SIG-M5 treated with dmso at 0.1 percent for 504 hours (cell line): ENCODE data around the gene TMEM108.

Source experiments
- DNase-seq: peaks from one replicate; lab custom pipeline; 2025; ENCODE audit not compliant: unreplicated experiment; lab: John Stamatoyannopoulos, UW

Gene TMEM108

DNA sequence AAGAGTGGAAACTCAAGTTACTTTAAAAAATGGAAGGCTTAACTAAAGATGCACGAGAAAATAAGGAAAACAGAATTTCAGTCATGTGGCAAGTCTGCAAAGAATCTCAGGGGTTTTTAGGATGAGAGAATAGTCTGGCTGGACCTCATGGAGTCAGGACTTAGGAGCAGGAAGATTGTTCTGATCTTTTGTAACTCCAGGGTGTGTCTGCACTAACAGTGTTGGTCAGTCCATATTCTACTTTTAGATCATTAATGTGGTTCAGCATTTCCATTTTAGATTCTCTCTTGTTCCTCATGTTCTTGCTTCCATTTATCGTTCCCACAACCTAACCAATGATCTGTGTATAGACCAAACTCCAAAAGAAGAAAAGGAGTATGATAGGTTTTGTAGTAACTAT lies 15.3 kb downstream of the TMEM108 start:
- DNase-seq, result no peak

DNA sequence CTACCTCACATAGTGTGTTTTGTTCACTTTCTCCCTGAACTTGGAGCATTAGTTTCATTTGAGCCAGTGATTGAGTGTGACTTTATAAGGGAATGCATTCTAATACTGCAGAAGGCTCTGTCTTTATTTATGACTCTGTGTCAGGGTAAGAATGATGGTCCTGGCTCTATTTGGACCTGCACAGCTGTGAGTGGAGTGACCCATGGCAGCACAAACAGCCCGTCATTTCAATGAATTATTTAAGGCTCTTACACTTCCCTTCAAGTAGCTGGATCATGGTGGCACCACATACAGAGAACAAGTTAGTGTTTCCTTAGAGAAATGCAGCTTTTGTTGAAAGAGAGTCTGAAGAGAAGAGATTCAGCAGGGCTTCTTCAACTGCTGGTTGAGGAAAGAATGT lies 16.4 kb downstream of the TMEM108 start:
- DNase-seq, result no peak

DNA sequence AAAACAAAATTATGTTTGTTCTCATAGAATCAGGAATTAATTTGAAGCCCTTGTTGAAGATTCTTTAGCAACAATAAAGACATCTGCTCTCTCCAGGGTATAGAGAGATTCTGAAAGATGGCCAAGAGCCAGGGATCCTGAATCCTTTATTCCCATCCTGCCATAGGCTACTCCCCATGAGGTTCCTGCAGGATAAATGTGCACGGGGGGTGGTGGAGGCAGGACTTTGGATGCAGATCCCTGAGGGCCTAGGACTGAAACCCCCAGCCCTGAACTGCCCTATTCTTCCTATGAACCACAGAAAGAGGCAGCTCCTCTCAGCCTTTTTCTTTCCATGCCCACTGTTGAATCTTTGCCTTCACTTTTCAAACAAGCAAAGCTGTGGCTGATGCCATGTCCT lies 17.1 kb downstream of the TMEM108 start:
- DNase-seq, result no peak

DNA sequence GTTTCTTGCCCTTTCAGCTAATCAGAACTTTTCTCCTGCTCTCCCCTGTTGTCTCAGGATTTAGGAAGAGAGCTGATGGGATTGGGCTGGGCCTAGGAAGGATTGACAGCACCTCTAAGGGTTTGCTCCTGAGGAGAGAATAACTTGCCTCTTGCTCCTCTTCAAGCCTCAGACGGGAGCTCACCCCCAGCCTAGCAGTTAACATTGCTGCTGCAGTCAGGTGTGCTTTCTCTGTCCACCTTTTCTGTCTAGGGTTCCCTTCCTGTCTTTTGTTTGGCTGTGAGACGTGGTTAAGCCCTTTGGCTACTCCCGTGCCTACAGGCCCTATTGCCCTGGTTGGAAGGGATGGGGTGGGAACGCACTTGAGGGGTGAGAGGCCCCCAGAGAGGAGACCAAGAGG lies 20.1 kb downstream of the TMEM108 start:
- no peak for DNase-seq

DNA sequence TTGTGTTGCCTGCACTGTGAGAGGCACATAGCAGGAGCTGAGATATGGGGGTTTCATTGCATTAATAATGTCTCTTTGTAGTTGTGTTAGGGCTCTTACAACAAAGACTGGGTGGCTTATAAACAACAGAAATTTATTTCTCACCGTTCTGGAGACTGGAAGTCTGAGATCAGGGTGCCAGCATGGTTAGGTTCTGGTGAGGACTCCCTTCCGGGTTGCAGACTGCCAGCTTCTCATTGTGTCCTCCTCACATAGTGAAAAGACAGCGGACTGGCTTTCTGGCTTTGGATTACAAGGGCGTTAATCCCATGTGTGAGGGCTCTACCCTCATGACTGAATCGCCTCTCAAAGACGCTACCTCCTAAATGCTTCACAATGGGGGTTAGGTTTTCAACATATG lies 20.6 kb downstream of the TMEM108 start:
- no peak for DNase-seq

DNA sequence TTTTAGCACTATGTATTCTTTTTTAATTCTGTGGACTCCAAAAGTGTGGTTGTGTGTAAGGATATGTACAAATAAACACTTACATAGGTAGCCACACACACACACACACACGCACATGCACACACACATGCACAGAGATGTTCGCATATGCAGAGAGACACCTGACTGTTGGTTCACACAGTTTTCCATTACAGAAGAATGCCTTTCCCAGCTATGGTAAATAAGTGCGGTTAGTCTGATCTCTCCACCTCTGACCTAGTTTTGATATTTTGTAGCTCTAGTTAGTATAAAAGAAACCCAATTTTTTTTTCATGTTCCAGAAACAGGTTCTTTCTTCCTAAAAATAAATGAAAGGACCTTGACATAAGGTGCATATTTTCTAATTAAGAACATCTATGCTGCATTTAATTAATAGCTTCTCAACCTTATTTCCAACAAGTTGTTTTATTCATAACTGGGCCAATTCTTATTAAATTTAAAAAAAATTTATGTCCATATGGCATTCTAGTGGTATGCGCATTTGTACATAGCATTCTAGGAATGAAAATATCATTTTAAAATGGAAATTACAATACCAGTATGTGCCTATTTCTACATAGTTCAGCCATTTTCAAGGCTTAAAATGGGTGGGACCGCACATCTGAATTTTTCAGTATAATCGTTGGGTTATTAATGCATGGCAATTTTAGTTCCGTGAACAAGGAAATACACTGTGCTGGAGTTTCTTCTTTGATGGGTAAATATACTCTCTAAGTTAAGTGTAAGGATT lies 27.2 kb downstream of the TMEM108 start:
- no peak for DNase-seq

DNA sequence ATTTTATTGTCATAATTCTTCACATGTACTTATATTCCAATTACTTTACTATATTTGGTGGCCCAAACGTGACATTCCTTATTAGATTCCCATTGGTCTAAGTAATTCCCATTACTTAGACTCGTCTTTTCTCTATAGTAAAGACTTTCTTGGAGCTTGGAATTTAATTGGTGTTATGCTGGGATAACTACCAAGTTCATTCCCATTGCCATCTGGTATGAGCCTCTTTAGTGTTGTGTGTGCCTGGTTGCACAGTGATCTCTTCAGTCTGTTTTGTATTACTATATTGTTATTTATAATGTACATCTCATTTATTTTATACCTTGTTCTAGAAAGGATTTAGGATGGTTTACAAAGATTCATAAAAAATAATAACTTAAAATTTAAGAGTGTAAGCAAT lies 27.8 kb downstream of the TMEM108 start:
- no peak for DNase-seq

DNA sequence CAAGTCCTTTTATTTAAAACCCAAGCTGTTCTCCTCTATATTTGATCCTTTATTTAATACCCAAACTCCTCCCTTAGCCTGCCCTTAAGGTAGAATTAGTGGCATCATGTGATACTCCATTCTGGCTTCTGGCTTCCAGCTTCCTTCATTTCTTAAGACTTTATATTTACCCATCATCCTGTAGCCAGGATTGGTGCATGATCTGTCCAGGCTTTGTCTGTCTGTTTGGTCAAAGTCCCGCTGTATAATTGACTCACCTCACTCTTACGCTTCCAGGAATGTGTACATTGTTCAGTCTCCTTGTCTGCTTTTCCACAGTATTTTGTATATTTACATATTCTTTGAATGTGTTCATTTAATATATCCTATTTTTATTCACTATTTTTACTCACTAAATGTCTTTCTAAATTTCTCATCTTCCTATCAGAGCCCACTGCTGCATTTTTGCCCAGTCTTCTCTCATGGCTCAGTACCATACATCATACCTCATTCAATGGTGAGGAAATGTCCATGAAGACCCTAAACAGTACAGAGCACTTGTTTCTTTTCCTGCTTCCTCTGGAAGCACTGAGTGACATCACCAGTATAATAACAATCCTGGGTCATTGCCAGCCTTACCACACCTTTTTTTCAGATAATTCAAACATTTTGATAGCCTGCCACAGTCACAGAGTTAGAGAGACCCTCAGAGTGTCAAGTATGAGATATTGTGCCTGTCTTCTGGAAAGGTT lies 31.5 kb downstream of the TMEM108 start:
- no peak for DNase-seq

DNA sequence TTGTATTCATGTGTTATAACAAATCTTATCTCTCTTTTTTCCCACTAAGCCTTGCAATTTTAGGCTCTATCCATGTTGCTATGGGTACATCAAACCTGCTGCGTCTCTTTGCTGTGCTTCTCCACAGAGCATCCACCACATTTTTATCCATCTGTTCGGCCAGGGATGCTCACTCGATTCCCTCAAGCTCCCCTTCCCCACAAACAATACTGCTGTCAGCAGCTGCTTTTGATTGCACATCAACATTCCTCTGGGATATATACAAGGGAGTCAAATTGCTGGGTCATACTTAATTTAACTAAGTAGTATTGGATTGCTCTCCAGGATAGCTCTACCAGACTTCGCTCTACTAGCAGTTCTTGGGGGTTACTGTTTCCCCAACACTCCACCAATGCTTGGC lies 36.8 kb downstream of the TMEM108 start:
- DNase-seq, result no peak

DNA sequence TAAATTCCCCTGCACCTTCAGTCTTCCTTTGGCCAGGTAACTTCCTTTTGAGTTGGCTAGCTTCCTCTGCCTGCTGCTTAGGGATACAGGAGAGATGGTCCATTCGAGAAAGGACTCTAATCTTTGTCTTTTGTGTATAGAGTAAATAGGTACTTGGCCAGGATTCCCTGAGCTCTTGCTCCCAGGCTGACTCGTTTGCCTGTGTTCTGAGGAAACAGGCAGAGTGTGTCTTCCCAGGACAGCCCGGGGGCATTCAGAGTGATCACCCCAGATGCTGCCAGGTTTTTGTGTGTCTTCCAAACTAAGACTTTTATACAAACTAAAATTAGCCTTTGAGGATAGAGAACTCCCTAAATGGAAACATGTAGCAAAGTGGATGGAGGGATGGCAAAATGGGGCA lies 39.5 kb downstream of the TMEM108 start:
- DNase-seq, result no peak

DNA sequence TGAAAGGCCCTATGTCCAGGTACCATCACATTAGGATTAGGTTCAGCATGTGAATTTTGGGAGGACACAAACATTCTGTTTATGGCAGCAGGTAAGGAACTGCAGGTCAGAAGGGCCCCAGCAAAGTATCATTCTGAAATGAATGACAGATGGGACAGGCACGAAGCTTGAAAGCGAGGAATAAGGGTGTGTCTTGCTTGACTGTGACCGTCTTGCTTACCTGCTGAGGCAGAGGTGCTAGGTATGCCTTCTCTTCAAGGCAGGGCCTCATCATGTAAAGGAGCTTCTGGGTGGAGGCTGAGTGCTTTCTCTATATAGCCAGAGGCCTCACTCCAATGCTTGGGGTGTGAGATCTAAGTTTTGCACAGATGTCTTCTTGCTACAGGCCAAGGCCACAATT lies 41.4 kb downstream of the TMEM108 start:
- no peak for DNase-seq

DNA sequence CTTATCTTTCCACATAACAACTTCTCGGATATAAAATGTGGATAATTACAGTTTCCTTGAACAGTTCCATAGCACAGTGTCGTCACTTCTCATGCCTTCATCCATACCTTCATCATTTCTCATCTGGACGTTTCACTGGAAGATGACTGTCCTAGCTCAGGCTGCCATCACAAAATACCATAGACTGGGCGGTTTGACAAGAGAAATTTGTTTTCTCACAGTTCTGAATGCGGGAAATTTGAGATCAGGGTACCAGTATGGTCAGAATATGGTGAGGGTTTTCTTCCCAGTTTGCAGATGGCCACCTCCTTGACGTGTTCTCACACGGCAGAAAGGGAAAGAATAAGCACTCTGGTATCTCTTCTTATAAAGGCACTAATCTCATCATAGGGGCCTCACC lies 42.8 kb downstream of the TMEM108 start:
- DNase-seq, result no peak

DNA sequence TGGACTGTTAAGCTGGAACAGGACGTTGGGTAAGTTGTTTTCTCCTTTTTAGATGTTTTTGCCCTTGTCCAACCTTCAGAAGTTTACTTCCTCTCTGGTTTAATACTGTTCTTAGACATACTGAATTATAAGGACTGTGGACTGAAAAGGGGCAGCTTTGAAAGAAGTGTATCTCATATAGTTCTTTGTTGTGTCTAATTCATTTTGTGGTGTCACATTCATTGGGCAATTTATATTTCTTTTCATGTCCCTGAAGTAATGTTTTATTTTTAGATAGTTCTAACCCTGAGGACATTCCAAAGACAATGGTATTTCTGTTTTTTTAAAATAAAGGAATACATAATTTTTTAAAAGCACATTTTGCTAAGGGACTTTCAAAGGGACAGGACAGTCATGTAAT lies 45.2 kb downstream of the TMEM108 start:
- DNase-seq, result no peak

DNA sequence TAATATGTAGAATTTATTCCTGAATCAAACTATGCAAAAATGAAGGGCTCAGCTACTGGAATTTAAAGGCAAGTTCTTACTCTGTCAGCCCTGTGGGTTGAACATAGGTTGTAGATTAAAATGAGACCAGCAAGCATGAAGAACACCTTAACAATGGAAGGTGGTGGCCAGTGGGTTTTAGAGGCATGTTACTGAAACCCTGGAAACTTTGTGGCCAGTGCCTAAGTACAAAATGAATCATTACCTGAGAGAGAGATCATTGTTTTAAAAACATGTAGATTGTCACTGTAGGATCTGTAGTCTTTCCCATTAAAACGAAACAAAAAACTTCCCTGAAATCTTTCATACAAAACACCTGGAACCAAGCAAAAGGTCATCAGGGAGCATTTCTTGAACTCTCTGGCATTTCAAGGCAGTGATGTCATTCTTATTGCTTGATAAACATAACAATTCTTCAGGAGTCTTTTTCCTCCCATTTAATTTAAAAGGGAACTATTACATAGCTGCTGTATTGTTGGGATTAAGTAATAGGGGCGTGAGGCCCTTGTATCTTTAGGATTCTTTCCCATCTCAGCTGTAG lies 51.8 kb downstream of the TMEM108 start:
- no peak for DNase-seq

DNA sequence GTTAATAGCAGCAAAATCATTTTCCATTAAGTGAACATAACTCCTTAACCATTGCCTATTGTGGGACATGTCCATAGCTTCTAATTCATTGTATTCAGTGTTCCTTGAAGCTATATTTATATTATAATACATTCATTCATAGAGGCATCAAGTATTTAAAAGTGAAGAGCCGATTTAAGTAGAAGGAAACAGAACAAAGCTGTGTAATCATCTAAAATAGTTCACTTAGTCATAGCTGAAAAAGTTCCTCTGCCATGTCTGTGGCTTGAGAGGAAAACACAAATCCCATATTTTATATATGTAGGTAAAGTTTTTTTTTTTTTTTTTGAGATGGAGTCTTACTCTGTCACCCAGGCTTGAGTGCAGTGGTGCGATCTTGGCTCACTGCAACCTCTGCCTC lies 54.5 kb downstream of the TMEM108 start:
- DNase-seq, result no peak

DNA sequence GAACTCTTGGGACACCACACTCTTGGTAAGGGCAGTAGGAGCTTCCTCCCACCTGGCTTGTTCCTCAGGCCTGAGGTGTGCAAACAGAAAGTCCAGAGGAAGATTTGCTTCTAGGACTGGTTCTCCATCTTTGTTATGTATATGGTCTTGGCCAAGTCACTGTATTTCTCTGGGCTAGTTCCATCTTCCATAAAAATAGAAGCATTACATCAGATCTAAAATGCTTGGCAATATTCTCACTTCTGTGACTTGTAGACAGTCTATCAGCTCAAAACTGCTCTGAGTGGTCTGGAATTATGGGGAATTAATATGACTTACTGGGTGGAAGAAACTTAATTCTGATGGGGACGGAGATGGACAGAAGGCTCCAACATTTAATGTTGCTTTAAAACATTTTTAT lies 55.2 kb downstream of the TMEM108 start:
- DNase-seq, result no peak

DNA sequence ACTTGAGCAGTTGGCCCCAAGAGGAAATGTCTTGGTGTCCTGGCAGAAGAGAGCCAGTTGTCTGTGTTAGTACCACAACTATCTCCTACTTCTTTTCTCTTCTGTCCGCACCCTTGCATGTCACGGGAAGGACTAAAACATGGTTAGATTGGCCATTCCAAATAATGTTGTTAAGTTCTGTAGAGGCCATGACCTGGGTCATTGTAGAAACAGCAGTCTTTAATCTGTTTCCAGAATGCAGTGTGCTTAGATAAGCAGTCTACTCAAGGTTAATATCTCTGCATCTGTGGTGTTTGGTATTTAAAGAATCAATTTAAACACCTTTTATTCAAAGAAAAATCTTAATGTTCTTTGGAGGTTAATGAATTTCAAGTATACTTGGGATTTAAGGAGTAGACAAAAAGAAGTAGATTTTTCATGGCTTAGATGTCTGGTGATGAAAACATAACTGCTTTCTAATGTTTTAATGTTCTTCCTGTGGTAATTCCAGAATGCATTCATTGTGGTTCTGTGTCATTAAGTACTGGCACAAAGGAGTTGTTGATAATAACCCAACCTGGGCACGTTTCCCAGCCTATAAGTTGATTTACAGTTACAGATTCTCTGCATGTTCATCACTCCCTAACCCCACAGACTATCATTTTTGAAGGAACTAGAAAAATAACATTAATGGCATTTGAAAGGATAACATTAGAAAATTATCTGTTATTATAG lies 58.9 kb downstream of the TMEM108 start:
- DNase-seq, result no peak

DNA sequence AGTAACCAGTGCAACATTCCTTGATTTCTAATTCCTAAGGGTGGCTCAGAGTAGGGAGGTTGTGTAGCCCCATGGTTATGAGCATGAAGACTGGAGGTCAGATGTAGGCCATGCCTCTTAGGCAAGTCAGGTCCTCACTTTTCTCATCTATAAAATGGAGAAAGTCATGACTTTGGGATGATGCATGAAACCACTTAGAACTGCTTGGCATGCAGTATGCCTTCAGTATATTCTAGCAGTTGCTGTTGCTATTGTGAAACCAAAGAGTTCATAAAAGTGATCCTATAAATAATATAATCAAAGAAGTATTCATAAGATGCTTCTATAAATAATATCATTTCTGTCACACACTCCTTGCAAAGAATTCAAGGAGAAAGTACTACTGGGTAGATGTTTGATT lies 65.5 kb downstream of the TMEM108 start:
- no peak for DNase-seq

DNA sequence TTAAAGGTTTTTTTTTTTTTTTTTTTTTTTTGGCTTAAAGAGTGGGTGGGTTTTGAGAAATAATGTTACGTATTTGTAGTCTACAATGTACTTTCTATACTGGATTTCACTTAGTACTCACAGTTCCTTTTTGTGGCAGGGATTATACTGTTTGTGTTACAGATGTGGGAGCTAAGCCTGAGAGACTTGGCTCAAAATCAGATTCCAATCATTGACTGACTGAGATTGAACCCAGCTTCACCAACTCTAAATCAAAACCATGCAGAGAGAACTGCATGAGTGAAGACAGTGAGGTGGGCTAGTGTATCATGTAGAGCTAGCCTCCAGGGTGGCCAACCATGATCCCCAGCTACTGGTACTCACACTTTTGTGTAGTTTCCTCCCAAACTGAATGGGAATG lies 68.0 kb downstream of the TMEM108 start:
- no peak for DNase-seq

DNA sequence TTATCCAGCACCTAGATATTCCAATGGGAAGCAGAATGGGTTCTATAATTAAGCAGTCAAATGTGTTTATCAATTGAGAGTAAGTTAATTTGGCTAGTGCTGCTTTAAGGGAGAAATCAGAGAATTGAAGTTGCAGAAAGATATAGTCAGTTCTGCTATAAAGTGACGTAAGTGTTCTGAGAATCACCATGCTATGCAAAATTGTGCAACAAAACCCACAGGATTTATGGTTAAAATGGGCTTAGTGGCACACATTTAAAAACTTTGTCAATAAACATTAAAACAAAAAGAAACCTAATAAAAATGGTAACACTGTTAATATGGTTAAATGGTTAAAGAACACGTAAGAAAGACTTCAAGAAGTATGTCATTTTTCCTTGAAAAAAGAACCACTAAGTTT lies 74.5 kb downstream of the TMEM108 start:
- DNase-seq, result no peak

DNA sequence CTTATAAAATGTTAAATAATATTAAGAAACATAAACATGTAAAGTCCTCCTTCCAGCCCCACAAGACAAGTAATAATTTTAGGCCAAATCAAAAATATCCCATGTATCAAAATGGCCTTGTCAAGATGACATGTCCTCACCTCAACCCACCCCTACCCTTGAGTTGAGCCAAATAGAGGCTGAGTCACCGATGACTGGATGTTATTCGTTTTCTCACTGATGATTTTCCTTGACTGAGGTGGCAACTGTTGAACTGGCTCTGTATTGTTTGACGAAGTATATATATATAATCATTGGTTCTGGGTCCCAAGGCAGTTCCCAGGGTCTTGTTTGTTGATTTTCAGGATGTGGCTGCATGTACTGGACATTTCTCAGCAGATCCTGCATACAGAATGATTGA lies 75.3 kb downstream of the TMEM108 start:
- no peak for DNase-seq
